ENCODE measurements around the gene TDRD3. TPM values are rescaled to one million over a fixed set of nuclear protein-coding genes. Genes with fewer than 3 reads are reported as not detected.

Gene TDRD3
- total and polyA plus RNA-seq, 2 donors (not counting 1 experiment from before 2014, with no cell fraction given): 5.6 to 23.7 TPM

DNA sequence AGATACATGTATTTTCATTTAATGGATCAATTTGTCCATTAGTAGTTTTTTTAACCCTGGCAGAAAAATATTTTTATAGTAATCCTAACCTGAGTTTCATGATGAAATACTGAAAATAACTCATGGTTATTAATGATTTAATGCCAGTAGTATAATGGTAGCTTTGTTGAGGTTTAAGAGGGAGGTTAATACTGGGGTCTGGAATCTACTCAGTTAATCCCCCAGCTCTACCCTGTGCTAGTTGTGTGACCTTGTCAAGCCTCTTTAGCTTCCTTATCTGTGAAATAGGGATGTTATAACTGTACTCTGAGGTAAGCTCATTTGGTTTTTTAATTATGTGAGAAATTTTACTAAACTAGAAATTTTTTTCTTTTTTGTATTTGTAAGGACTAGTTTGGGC is 122.5 kb downstream of the TDRD3 start:
- no peaks in the 10 kb centered on the region for H3K9me3 ChIP-seq (ENCODE audit: control extremely low read depth in 1 of 3, control insufficient read depth in 2 of 3, insufficient read depth in 1 of 3, low read length in 2 of 3)
- DNase-seq: no peak
- no peak overlapping the region for H3K9ac ChIP-seq (ENCODE audit: low read length)
- H3K36me3 ChIP-seq (replicated peaks in 1 of 2; ENCODE audit: control extremely low read depth in 1 of 2, control insufficient read depth in 1 of 2, extremely low read depth in 1 of 2, insufficient read depth in 2 of 2, low read length in 1 of 2): peaks cover 2 to 6% of the 10 kb centered on the region in 2 experiments
- ATAC-seq (ENCODE audit: low read depth): no peak
- no peaks in the 10 kb centered on the region for H3K9me3 Mint-ChIP-seq (ENCODE audit: insufficient read depth)
- H3K4me2 ChIP-seq (replicated peaks; ENCODE audit: low read depth, low read length, poor library complexity, severe bottlenecking): no peak overlapping the region
- no peaks in the 10 kb centered on the region for H3K27me3 Mint-ChIP-seq
- H3K4me1 ChIP-seq (ENCODE audit: control insufficient read depth in 2 of 2, insufficient read depth in 2 of 2, low read length in 2 of 2): no peaks in the 10 kb centered on the region
- no peak overlapping the region for H3K4me3 Mint-ChIP-seq
- POLR2A ChIA-PET: no interaction called here
- no peaks in the 10 kb centered on the region for H4K20me1 ChIP-seq (ENCODE audit: control insufficient read depth, insufficient read depth, low read length, poor library complexity, severe bottlenecking)
- no peaks in the 10 kb centered on the region for H3K79me2 ChIP-seq (ENCODE audit: control insufficient read depth, insufficient read depth, low read length)
- intact Hi-C loops (cut with micrococcal nuclease): no loop called here
- no peaks in the 10 kb centered on the region for H3K4me1 Mint-ChIP-seq
- no peak overlapping the region for H3K27ac ChIP-seq (ENCODE audit: low read length in 2 of 2)
- H3K27me3 ChIP-seq (replicated peaks in 1 of 4; ENCODE audit: control extremely low read depth in 1 of 4, control insufficient read depth in 3 of 4, insufficient read depth in 4 of 4, low read length in 3 of 4): no peaks in the 10 kb centered on the region
- no peak for TF ChIP-seq CTCF (IDR thresholded peaks at IDR 0.05)
- no peak for TF ChIP-seq EZH2 (IDR thresholded peaks at IDR 0.05; ENCODE audit: borderline replicate concordance, insufficient read depth, low read depth, low read length, poor library complexity, severe bottlenecking)
- CTCF ChIA-PET: no interaction called here
- no peak overlapping the region for H3K4me3 ChIP-seq (ENCODE audit: control extremely low read depth in 1 of 5, extremely low read depth in 1 of 5, insufficient read depth in 1 of 5, low read depth in 2 of 5, low read length in 4 of 5)
- H3K27ac Mint-ChIP-seq: no peak overlapping the region
- no peak overlapping the region for H2AFZ ChIP-seq (ENCODE audit: insufficient read depth, low read depth, low read length, poor library complexity, severe bottlenecking)

GRCh38 chr13:60520902-60521569 is 124.0 kb downstream of the TDRD3 start:
- intact Hi-C loops (cut with micrococcal nuclease): no loop called here
- Histone ChIP-seq H3K27ac (ENCODE audit: low read length in 2 of 2) (no peak overlapping the region), H3K36me3 (replicated peaks in 1 of 2; ENCODE audit: control extremely low read depth in 1 of 2, control insufficient read depth in 1 of 2, extremely low read depth in 1 of 2, insufficient read depth in 2 of 2, low read length in 1 of 2) (peaks cover 0 to 6% of the 10 kb centered on the region in 2 experiments), H2AFZ (ENCODE audit: insufficient read depth, low read depth, low read length, poor library complexity, severe bottlenecking) (no peak overlapping the region), H4K20me1 (ENCODE audit: control insufficient read depth, insufficient read depth, low read length, poor library complexity, severe bottlenecking) (no peaks in the 10 kb centered on the region), H3K79me2 (ENCODE audit: control insufficient read depth, insufficient read depth, low read length) (no peaks in the 10 kb centered on the region), H3K9me3 (ENCODE audit: control extremely low read depth in 1 of 3, control insufficient read depth in 2 of 3, insufficient read depth in 1 of 3, low read length in 2 of 3) (no peaks in the 10 kb centered on the region), H3K4me2 (replicated peaks; ENCODE audit: low read depth, low read length, poor library complexity, severe bottlenecking) (no peak overlapping the region), H3K4me3 (ENCODE audit: control extremely low read depth in 1 of 5, extremely low read depth in 1 of 5, insufficient read depth in 1 of 5, low read depth in 2 of 5, low read length in 4 of 5) (no peak overlapping the region), H3K9ac (ENCODE audit: low read length) (no peak overlapping the region), H3K27me3 (replicated peaks in 1 of 4; ENCODE audit: control extremely low read depth in 1 of 4, control insufficient read depth in 3 of 4, insufficient read depth in 4 of 4, low read length in 3 of 4) (no peaks in the 10 kb centered on the region), H3K4me1 (ENCODE audit: control insufficient read depth in 2 of 2, insufficient read depth in 2 of 2, low read length in 2 of 2) (no peaks in the 10 kb centered on the region)
- H3K4me1 Mint-ChIP-seq: no peaks in the 10 kb centered on the region
- no peak overlapping the region for H3K27ac Mint-ChIP-seq
- no CpG with 5 or more reads among the region's 4 CpGs for WGBS (ENCODE audit: insufficient coverage)
- H3K9me3 Mint-ChIP-seq (ENCODE audit: insufficient read depth): no peaks in the 10 kb centered on the region
- CTCF ChIA-PET: no interaction called here
- no peak for DNase-seq
- no peak overlapping the region for H3K4me3 Mint-ChIP-seq
- POLR2A ChIA-PET: no interaction called here
- ATAC-seq (ENCODE audit: low read depth): no peak
- H3K27me3 Mint-ChIP-seq: no peaks in the 10 kb centered on the region
- TF ChIP-seq CTCF (IDR thresholded peaks at IDR 0.05) (no peak), EZH2 (IDR thresholded peaks at IDR 0.05; ENCODE audit: borderline replicate concordance, insufficient read depth, low read depth, low read length, poor library complexity, severe bottlenecking) (no peak)

All from B cell (primary cell).